ENCODE results near the gene IL15RA.

GRCh38 chr10:5947471-5948207 is 29.7 kb downstream of the IL15RA start:
- TF ChIP-seq EZH2 (IDR thresholded peaks at IDR 0.05; ENCODE audit: borderline replicate concordance, low read depth, low read length, severe bottlenecking) (no peak), POLR2AphosphoS5 (IDR thresholded peaks at IDR 0.05; ENCODE audit: insufficient read depth, low read depth, low read length) (no peak), POLR2A (IDR thresholded peaks at IDR 0.05; ENCODE audit: low read depth, low read length) (no peak), CTCF (IDR thresholded peaks at IDR 0.05; ENCODE audit: extremely low read depth in 1 of 2, insufficient read depth in 1 of 2, low read depth in 1 of 2, low read length in 2 of 2) (no peak), GATA2 (IDR thresholded peaks at IDR 0.05; ENCODE audit: insufficient read depth, insufficient read length, low read depth, low read length) (no peak)

All from endothelial cell of umbilical vein (primary cell).